SIG-M5 treated with dmso at 0.1 percent for 504 hours (cell line): Measurements from ENCODE around the gene GID8.

Experiments
- DNase-seq: peaks from one replicate; lab custom pipeline; 2025; ENCODE audit not compliant: unreplicated experiment; lab: John Stamatoyannopoulos, UW

GID8 gene

GRCh38 chr20:62941792-62942191 is 3.8 kb downstream of the GID8 start:
- no peak for DNase-seq

- DNase-seq: no peak
These were observed 4.5 kb downstream of the GID8 start for GRCh38 chr20:62942456-62942855.

- DNase-seq: no peak
These were observed 5.4 kb downstream of the GID8 start for GRCh38 chr20:62943396-62943795.

GRCh38 chr20:62944184-62944583 is 6.2 kb downstream of the GID8 start:
- DNase-seq: no peak

GRCh38 chr20:62944746-62945145 is 6.8 kb downstream of the GID8 start:
- DNase-seq: no peak

GRCh38 chr20:62945771-62946339 is 7.9 kb downstream of the GID8 start:
- DNase-seq: no peak

GRCh38 chr20:62946918-62947317 is 9.0 kb downstream of the GID8 start:
- DNase-seq: no peak

- no peak for DNase-seq
These were observed 9.8 kb downstream of the GID8 start for GRCh38 chr20:62947532-62948300.

- DNase-seq: no peak
These were observed 11.3 kb downstream of the GID8 start for GRCh38 chr20:62949153-62949821.

- DNase-seq: no peak
These were observed 12.0 kb downstream of the GID8 start for GRCh38 chr20:62949962-62950361.

- DNase-seq: no peak
These were observed 12.8 kb downstream of the GID8 start for GRCh38 chr20:62950741-62951140.

- DNase-seq: no peak
These were observed 13.4 kb downstream of the GID8 start for GRCh38 chr20:62951143-62951895.

GRCh38 chr20:62951896-62952372 is 14.0 kb downstream of the GID8 start:
- no peak for DNase-seq

GRCh38 chr20:62952373-62952967 is 14.5 kb downstream of the GID8 start, which contains the start of gene SLC17A9:
SLC17A9 (plus strand) TSS chr20:62952709; CDS start chr20:62952831, 122 bp downstream.
- peak; percentile 75 for DNase-seq

GRCh38 chr20:62952968-62953838 is 15.3 kb downstream of the GID8 start:
- peak; percentile 51 for DNase-seq

GRCh38 chr20:62953839-62954703 is 16.1 kb downstream of the GID8 start:
- DNase-seq: peak; percentile 97

GRCh38 chr20:62955519-62956386 is 17.8 kb downstream of the GID8 start:
- DNase-seq: no peak
